ENCODE results near the gene CD81. TPM values are rescaled to one million over a fixed set of nuclear protein-coding genes. Genes with fewer than 3 reads are reported as not detected.

The CD81 gene
- total RNA-seq, 1 experiment from 2014 or later: 237 TPM

DNA sequence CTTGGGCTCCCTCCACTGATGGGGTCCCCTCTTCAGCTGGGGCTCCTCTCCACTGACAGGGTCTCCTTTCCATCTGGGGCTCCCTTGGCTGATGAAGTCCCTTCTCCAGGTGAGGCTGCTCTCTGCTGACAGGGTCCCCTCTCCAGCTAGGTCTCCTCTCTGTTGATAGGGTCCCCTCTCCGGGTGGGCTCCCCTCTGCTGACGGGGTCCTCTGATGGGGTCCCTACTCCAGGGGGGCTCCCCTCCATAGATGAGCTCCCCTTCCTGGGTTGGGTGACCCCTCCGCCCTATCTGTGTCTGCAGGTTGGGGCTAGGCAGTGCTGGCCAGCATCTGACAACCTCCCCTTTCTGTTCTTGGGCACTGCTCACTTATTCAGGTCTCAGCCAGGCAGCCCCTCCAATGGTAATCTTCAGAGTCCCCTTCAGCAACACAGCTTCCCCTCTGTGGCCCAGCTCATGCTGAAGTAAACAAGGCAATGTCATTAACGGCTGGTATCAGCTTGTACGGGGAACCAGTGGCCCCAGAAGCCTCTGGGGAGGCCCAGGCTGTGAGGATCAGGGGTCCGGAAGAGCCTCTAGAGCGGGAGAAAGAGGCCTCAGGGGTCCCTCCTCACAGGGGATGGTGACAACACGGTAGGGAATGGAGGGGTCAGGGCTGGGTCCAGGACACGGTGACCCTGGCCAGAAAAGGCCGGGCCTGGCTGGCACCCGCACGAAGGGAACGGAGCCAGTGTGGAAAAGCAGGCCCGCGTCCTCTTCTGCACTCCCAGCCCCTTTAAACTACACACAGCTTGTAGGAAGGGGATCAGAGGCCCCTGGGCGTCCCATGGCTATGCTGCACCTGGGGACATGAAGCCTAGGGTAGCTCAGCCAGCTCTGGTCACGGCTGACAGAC, 9.6 kb upstream of the CD81 start (continued):
- TF ChIP-seq, protein P1, sequence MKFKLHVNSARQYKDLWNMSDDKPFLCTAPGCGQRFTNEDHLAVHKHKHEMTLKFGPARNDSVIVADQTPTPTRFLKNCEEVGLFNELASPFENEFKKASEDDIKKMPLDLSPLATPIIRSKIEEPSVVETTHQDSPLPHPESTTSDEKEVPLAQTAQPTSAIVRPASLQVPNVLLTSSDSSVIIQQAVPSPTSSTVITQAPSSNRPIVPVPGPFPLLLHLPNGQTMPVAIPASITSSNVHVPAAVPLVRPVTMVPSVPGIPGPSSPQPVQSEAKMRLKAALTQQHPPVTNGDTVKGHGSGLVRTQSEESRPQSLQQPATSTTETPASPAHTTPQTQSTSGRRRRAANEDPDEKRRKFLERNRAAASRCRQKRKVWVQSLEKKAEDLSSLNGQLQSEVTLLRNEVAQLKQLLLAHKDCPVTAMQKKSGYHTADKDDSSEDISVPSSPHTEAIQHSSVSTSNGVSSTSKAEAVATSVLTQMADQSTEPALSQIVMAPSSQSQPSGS (CRISPR knock-in tag; IDR thresholded peaks at IDR 0.05; ENCODE audit: borderline replicate concordance, low read depth): no peak
- TF ChIP-seq TEAD4 (CRISPR knock-in tag; IDR thresholded peaks at IDR 0.05) (no peak), ZNF121 (CRISPR knock-in tag; IDR thresholded peaks at IDR 0.05) (no peak), JUN (CRISPR knock-in tag; IDR thresholded peaks at IDR 0.05) (no peak), FOXJ3 (CRISPR knock-in tag; IDR thresholded peaks at IDR 0.05; ENCODE audit: borderline replicate concordance) (no peak), ZNF423 (CRISPR knock-in tag; IDR thresholded peaks at IDR 0.05) (no peak)
- TF ChIP-seq, protein P2, sequence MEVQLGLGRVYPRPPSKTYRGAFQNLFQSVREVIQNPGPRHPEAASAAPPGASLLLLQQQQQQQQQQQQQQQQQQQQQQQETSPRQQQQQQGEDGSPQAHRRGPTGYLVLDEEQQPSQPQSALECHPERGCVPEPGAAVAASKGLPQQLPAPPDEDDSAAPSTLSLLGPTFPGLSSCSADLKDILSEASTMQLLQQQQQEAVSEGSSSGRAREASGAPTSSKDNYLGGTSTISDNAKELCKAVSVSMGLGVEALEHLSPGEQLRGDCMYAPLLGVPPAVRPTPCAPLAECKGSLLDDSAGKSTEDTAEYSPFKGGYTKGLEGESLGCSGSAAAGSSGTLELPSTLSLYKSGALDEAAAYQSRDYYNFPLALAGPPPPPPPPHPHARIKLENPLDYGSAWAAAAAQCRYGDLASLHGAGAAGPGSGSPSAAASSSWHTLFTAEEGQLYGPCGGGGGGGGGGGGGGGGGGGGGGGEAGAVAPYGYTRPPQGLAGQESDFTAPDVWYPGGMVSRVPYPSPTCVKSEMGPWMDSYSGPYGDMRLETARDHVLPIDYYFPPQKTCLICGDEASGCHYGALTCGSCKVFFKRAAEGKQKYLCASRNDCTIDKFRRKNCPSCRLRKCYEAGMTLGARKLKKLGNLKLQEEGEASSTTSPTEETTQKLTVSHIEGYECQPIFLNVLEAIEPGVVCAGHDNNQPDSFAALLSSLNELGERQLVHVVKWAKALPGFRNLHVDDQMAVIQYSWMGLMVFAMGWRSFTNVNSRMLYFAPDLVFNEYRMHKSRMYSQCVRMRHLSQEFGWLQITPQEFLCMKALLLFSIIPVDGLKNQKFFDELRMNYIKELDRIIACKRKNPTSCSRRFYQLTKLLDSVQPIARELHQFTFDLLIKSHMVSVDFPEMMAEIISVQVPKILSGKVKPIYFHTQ (CRISPR knock-in tag; IDR thresholded peaks at IDR 0.05): no peak
- TF ChIP-seq, protein P3, sequence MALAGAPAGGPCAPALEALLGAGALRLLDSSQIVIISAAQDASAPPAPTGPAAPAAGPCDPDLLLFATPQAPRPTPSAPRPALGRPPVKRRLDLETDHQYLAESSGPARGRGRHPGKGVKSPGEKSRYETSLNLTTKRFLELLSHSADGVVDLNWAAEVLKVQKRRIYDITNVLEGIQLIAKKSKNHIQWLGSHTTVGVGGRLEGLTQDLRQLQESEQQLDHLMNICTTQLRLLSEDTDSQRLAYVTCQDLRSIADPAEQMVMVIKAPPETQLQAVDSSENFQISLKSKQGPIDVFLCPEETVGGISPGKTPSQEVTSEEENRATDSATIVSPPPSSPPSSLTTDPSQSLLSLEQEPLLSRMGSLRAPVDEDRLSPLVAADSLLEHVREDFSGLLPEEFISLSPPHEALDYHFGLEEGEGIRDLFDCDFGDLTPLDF (CRISPR knock-in tag; IDR thresholded peaks at IDR 0.05): no peak
- TF ChIP-seq, protein P4, sequence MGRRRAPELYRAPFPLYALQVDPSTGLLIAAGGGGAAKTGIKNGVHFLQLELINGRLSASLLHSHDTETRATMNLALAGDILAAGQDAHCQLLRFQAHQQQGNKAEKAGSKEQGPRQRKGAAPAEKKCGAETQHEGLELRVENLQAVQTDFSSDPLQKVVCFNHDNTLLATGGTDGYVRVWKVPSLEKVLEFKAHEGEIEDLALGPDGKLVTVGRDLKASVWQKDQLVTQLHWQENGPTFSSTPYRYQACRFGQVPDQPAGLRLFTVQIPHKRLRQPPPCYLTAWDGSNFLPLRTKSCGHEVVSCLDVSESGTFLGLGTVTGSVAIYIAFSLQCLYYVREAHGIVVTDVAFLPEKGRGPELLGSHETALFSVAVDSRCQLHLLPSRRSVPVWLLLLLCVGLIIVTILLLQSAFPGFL (CRISPR knock-in tag; IDR thresholded peaks at IDR 0.05; ENCODE audit: borderline replicate concordance): no peak
- TF ChIP-seq, protein P5, sequence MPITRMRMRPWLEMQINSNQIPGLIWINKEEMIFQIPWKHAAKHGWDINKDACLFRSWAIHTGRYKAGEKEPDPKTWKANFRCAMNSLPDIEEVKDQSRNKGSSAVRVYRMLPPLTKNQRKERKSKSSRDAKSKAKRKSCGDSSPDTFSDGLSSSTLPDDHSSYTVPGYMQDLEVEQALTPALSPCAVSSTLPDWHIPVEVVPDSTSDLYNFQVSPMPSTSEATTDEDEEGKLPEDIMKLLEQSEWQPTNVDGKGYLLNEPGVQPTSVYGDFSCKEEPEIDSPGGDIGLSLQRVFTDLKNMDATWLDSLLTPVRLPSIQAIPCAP (CRISPR knock-in tag; IDR thresholded peaks at IDR 0.05): no peak

DNA sequence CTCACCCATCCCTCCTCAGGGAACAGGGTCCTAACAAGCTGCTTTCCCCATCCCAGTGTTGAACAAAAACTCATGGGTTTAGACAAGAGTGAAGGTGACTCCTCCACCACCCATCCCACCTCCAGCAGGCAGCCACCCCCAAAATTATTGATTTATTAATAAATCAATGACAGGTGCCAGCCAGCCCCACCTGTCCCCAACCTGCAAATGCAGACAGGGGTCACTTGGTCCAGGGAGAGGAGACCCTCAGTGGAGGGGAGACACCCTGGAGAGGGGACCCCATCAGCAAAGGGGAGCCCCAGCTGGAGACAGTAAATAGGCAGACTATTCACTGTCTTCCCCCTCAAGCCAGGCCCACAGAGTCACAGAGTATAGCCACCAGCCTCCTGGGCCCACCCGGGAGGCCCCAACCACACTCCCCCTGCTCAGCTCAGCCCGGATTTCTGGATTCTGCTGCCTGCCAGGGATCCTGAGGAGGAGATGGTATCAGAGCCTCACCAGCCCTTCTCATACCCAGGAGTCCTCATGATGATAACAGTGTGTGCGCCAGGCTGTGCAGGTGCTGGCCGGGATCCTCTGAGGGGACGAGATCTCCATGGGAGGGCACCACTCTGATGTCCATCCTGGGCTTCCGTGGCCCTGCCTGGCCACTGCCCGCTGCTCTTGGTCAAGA, 8.8 kb upstream of the CD81 start:
- peaks cover 7% of the 10 kb centered on the region for H3K27me3 Mint-ChIP-seq (ENCODE audit: low read depth)
- peaks cover 4% of the 10 kb centered on the region; the same call in 1 of the 2 replicates for H3K9me3 Mint-ChIP-seq
- ATAC-seq (no peak), DNase-seq (ENCODE audit: low spot score) (no peak)
- ChIA-PET CTCF (no interaction called here), POLR2A (no interaction called here)
- no peak overlapping the region for H3K4me3 Mint-ChIP-seq
- no peaks in the 10 kb centered on the region for H3K36me3 Mint-ChIP-seq
- H3K27ac Mint-ChIP-seq: no peak overlapping the region
- H3K4me1 Mint-ChIP-seq: no peaks in the 10 kb centered on the region
- TF ChIP-seq, protein P3 (CRISPR knock-in tag; IDR thresholded peaks at IDR 0.05): no peak
- no peak for TF ChIP-seq GABPB1 (CRISPR knock-in tag; IDR thresholded peaks at IDR 0.05)
- TF ChIP-seq RELA (CRISPR knock-in tag; IDR thresholded peaks at IDR 0.05; ENCODE audit: borderline replicate concordance): no peak
- no peak for TF ChIP-seq CREB1 (CRISPR knock-in tag; IDR thresholded peaks at IDR 0.05)
- TF ChIP-seq, protein P6, sequence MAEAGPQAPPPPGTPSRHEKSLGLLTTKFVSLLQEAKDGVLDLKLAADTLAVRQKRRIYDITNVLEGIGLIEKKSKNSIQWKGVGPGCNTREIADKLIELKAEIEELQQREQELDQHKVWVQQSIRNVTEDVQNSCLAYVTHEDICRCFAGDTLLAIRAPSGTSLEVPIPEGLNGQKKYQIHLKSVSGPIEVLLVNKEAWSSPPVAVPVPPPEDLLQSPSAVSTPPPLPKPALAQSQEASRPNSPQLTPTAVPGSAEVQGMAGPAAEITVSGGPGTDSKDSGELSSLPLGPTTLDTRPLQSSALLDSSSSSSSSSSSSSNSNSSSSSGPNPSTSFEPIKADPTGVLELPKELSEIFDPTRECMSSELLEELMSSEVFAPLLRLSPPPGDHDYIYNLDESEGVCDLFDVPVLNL (CRISPR knock-in tag; IDR thresholded peaks at IDR 0.05; ENCODE audit: borderline replicate concordance, low read depth): no peak
- TF ChIP-seq, protein P7, sequence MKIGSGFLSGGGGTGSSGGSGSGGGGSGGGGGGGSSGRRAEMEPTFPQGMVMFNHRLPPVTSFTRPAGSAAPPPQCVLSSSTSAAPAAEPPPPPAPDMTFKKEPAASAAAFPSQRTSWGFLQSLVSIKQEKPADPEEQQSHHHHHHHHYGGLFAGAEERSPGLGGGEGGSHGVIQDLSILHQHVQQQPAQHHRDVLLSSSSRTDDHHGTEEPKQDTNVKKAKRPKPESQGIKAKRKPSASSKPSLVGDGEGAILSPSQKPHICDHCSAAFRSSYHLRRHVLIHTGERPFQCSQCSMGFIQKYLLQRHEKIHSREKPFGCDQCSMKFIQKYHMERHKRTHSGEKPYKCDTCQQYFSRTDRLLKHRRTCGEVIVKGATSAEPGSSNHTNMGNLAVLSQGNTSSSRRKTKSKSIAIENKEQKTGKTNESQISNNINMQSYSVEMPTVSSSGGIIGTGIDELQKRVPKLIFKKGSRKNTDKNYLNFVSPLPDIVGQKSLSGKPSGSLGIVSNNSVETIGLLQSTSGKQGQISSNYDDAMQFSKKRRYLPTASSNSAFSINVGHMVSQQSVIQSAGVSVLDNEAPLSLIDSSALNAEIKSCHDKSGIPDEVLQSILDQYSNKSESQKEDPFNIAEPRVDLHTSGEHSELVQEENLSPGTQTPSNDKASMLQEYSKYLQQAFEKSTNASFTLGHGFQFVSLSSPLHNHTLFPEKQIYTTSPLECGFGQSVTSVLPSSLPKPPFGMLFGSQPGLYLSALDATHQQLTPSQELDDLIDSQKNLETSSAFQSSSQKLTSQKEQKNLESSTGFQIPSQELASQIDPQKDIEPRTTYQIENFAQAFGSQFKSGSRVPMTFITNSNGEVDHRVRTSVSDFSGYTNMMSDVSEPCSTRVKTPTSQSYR (CRISPR knock-in tag; IDR thresholded peaks at IDR 0.05): no peak
- no peak for TF ChIP-seq SMAD3 (CRISPR knock-in tag; IDR thresholded peaks at IDR 0.05; ENCODE audit: borderline replicate concordance)
- TF ChIP-seq MYBL2 (CRISPR knock-in tag; IDR thresholded peaks at IDR 0.05): no peak
- TF ChIP-seq, protein P8, sequence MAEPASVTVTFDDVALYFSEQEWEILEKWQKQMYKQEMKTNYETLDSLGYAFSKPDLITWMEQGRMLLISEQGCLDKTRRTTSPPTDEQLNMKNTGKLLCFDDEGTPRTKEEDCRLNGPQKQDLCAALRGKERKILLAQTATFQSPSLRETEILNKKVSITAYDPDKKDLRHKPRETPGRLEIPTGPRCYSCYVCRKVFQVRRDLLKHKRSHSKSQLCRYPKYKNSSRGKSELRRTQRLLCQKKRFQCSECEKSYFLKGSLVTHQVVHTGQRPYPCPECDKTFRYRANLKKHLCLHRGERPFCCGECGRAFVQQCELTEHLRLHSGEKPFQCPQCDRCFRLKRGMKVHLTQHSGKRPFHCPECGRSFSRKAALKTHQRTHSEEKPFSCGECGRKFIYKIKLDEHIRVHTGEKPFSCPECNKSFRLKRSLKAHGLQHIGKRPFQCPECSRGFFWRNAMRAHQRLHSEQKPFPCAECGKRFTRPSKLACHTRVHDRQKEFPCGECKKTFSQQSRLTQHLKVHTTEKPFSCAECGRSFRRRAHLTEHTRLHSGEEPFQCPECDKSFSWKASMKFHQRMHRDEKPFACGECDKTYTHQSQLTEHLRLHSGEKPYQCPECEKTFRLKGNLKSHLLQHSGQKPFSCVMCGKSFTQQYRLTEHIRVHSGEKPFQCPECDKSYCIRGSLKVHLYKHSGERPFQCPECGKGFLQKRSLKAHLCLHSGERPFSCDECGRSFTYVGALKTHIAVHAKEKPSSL (CRISPR knock-in tag; conservative IDR thresholded peaks at IDR 0.05): no peak

Data from WTC11 (cell line).